Measurements from ENCODE around the gene H6PD.

The H6PD gene

GRCh38 chr1:9281071-9281827, 46.7 kb downstream of the H6PD start:
- intact Hi-C loops (cut with DNase I; ENCODE audit: low total_unique reads), result no loop called here
- H3K36me3 ChIP-seq, result no peaks in the 10 kb centered on the region
- H3K4me3 ChIP-seq, result no peak overlapping the region
- H3K27ac ChIP-seq, result no peak overlapping the region
- peaks cover 0 to 8% of the 10 kb centered on the region in 2 donors for H3K27me3 ChIP-seq
- TF ChIP-seq CTCF (IDR thresholded peaks at IDR 0.05), result no peak
- H3K9me3 ChIP-seq, result peaks cover 0 to 16% (median 0%) of the 10 kb centered on the region in 3 donors
- peaks cover 0 to 37% (median 15%) of the 10 kb centered on the region in 4 donors for H3K4me1 ChIP-seq
- no peak for DNase-seq

GRCh38 chr1:9281908-9282695, 47.5 kb downstream of the H6PD start:
- intact Hi-C loops (cut with DNase I; ENCODE audit: low total_unique reads), result no loop called here
- Histone ChIP-seq H3K4me3 (no peak overlapping the region), H3K27ac (no peak overlapping the region), H3K36me3 (no peaks in the 10 kb centered on the region), H3K4me1 (peaks cover 0 to 37% (median 15%) of the 10 kb centered on the region in 4 donors), H3K9me3 (peaks cover 0 to 23% (median 0%) of the 10 kb centered on the region in 3 donors), H3K27me3 (peaks cover 0 to 8% of the 10 kb centered on the region in 2 donors)
- TF ChIP-seq CTCF (IDR thresholded peaks at IDR 0.05), result no peak
- DNase-seq, result no peak

- H3K27ac ChIP-seq, result no peak overlapping the region
- no peak for DNase-seq
- intact Hi-C loops (cut with DNase I; ENCODE audit: low total_unique reads), result no loop called here
- no peak for TF ChIP-seq CTCF (IDR thresholded peaks at IDR 0.05)
- H3K36me3 ChIP-seq, result no peaks in the 10 kb centered on the region
- H3K27me3 ChIP-seq, result peaks cover 0 to 8% of the 10 kb centered on the region in 2 donors
- H3K4me3 ChIP-seq, result no peak overlapping the region
- peaks cover 0 to 28% (median 3%) of the 10 kb centered on the region in 3 donors for H3K9me3 ChIP-seq
- peaks cover 0 to 35% (median 15%) of the 10 kb centered on the region in 4 donors for H3K4me1 ChIP-seq
These were observed 48.1 kb downstream of the H6PD start for GRCh38 chr1:9282696-9282955.

- Histone ChIP-seq H3K9me3 (peaks cover 0 to 42% (median 12%) of the 10 kb centered on the region in 3 donors), H3K4me1 (peaks cover 0 to 23% (median 10%) of the 10 kb centered on the region in 4 donors), H3K4me3 (no peak overlapping the region), H3K27ac (no peak overlapping the region), H3K36me3 (no peaks in the 10 kb centered on the region), H3K27me3 (peaks cover 0 to 8% of the 10 kb centered on the region in 2 donors)
- TF ChIP-seq CTCF (IDR thresholded peaks at IDR 0.05), result no peak
- no peak for DNase-seq
- intact Hi-C loops (cut with DNase I; ENCODE audit: low total_unique reads), result no loop called here
These were observed 49.5 kb downstream of the H6PD start for GRCh38 chr1:9284061-9284460.

- intact Hi-C loops (cut with DNase I; ENCODE audit: low total_unique reads), result loop anchor here (5.0 kb wide), 1 partner anchor 206 kb away; no protein-coding TSS in a partner anchor
- Histone ChIP-seq H3K4me1 (peaks cover 6 to 27% (median 16%) of the 10 kb centered on the region in 4 donors), H3K4me3 (no peak overlapping the region), H3K27ac (no peak overlapping the region), H3K27me3 (peaks cover 0 to 6% of the 10 kb centered on the region in 2 donors), H3K9me3 (peaks cover 0 to 42% (median 12%) of the 10 kb centered on the region in 3 donors), H3K36me3 (no peaks in the 10 kb centered on the region)
- DNase-seq, result no peak
- TF ChIP-seq CTCF (IDR thresholded peaks at IDR 0.05), result no peak
These were observed 52.0 kb downstream of the H6PD start for GRCh38 chr1:9286556-9286955.

All from tibial artery (tissue), 4 donors.